Fibroblast of gingiva (primary cell): ENCODE measurements around the gene SYT6.

Experiments used
- DNase-seq: peaks from one replicate; pipeline ENCODE4 v3.0.0-alpha.2; 2011; ENCODE audit warnings: low read depth

SYT6 gene, protein sequence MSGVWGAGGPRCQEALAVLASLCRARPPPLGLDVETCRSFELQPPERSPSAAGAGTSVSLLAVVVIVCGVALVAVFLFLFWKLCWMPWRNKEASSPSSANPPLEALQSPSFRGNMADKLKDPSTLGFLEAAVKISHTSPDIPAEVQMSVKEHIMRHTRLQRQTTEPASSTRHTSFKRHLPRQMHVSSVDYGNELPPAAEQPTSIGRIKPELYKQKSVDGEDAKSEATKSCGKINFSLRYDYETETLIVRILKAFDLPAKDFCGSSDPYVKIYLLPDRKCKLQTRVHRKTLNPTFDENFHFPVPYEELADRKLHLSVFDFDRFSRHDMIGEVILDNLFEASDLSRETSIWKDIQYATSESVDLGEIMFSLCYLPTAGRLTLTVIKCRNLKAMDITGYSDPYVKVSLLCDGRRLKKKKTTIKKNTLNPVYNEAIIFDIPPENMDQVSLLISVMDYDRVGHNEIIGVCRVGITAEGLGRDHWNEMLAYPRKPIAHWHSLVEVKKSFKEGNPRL

GRCh38 chr1:114153261-114154145 is at the start of gene SYT6:
Gene SYT6, minus strand, starts transcription at chr1:114153869. Its CDS starts 97 bp downstream, at chr1:114153772.
- no peak for DNase-seq

DNA sequence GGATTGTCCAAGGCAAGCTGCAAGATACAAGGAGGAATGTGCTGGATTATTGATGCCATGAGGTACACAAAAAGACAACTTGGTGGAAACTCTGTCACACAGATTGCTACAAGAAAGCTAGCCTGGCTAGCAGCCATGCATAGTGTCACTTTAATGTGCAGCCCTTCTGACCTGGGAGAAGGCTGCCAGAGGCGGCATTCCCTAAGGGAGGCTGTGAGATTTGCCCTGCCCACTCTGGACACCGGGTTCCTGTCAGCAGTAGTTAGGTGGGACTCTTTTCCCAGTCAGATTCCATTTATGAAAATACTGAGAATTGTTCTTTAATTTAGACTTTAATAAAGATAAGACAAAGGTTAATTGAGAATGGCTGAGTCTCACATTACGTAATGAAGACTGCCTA is 47.8 kb upstream of the SYT6 start:
- no peak for DNase-seq

DNA sequence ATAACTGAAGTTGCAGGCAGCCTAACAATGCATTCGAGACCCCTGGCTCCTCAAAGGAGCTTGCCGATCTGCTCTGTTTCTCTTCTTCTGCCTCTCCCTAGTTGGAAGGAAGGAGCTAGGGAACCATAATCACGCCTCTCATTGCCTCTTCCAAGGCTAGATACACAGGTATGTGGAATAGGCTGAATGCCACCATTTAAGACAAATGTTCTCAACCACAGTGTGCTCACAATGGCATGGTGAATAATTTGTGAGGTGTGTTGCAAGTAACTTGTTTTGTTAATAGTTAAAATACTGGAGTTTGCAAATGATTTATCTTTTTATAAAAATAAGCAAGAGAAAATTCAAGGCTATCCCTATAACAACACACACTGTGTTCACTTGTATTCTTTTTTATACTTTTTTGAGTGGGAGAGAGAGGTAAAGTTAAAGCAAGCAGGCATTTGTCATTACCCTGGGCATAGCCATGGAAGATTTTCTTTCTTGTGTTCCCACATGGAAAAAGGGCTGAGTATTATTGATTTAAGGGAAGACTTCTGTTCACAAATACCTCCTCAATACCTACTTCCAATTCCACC is 45.4 kb upstream of the SYT6 start:
- no peak for DNase-seq

DNA sequence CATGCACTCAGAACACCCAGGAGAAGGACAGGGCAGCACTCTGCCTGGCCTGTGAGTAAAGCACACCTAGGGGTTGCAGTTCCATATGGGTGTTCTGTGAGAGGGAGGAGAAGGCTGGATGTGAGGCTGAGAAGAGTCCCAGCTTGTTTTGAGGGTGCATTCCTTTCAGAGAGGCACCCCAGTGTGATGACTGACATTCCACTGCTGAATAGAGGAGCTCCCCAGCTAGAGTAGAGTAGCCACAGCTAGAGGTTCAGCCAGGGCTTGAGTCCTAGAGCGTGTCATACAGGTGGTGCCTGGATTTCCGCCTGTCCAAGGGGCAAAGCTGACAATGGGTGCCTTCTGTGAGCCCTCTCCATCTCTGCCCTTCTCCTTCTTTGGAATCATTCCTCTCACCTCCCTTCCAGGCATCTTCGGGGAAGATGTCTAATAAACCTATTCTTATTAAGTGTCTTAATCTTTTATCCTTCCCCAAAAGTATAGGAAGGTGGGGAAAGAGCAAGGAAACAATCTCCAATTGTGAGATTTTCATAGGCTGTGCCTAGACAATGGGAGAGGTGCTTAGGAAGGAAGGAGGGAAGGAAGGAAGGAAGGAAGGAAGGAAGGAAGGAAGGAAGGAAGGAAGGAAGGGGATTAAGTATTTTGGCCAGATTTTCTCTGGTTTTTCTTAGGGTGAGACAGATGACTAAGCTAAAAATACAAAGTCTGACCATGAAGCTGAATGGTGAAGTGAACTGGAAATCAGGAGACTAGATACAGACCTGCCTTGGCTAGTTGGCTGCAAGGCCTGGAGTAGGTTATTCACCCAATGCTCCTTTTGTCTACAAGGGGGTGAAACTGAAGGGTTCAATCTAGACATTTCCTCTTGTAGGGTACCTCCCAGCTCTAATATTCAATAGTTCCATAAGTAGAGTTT is 43.6 kb upstream of the SYT6 start:
- DNase-seq: no peak

- no peak for DNase-seq
Measured at GRCh38 chr1:114195819-114196218, 42.1 kb upstream of the SYT6 start.

- DNase-seq: no peak
Measured at GRCh38 chr1:114192328-114192727, 38.7 kb upstream of the SYT6 start.

DNA sequence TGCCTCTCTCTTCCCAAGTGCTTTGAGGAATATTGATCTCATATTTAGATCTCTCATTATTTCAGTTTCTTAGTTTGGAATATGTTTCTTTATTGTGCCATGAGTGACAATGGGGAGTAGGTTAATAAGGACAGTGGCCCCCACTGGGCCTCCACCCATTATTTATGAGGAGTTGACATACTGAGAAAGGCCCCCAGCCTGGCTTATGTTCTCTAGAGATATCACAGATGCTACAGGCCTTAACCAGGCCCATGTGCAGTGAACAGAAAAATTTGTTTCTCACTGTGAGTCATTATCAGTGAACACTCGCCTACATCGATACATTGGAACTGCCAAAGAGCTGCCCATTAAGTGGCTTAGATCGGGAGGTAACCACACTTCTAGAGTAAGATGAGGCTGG is 35.7 kb upstream of the SYT6 start:
- DNase-seq: no peak

GRCh38 chr1:114181356-114181755 is 27.7 kb upstream of the SYT6 start:
- DNase-seq: no peak

- no peak for DNase-seq
Measured at GRCh38 chr1:114180742-114181141, 27.1 kb upstream of the SYT6 start.

- no peak for DNase-seq
Measured at GRCh38 chr1:114178936-114179335, 25.3 kb upstream of the SYT6 start.

DNA sequence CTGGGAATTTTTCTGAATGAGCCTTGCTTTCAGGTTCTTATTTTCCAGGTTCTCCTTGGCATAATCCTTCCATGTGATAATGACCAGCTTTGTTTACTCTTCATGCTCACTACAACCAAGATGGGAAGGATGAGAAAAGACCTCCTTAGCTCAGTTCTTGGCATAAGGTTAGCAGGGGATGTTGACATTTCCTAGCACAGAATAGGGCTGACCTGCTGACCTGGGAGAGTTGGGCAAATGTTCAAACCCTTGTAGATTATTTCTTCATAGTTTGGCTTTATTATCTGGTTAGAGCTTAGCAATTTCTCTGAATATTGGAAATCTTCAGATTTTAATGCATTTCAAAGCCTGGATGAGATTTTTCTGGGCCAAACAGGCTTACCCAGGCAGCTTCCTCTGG is 23.6 kb upstream of the SYT6 start:
- no peak for DNase-seq

DNA sequence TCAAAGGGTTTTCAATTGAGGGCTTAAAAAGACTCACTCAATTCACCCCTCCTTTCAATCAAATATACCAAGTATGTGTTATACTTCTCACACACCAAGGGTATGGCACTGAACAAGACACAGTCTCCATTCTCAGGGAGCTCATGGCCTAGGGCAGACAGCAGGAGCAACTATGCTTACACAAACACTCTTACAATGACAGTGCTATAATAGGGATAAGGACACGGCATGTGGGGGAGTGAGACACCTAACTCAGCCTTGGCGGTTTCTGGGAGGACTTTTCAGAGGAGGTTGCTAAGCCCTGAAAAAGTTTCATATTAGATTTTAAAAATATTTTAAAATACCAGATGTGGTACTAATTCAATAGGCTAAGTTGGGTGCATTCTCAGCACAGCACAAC is 22.7 kb upstream of the SYT6 start:
- no peak for DNase-seq

DNA sequence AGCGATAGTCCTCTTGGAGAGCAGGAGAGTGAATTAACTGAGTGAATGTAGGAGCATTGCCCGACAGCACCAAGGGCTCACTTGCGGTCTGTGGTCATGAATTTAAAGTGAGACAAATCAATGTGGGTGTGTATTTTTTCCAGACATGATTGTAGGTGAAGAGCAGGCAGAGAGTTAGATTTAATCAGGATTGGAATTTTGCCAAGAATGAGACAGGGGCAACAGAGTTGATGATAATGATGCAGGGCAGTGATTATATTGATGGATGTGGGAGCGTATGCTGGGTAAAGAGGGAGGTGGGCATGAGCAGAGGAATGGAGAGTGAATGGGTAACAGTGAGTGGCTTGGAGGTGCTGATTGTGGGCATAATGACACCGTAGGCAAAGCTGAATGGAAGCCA is 20.0 kb upstream of the SYT6 start:
- no peak for DNase-seq

- no peak for DNase-seq
Measured at GRCh38 chr1:114169509-114169908, 15.8 kb upstream of the SYT6 start.

GRCh38 chr1:114167226-114167625 is 13.6 kb upstream of the SYT6 start:
- DNase-seq: no peak

DNA sequence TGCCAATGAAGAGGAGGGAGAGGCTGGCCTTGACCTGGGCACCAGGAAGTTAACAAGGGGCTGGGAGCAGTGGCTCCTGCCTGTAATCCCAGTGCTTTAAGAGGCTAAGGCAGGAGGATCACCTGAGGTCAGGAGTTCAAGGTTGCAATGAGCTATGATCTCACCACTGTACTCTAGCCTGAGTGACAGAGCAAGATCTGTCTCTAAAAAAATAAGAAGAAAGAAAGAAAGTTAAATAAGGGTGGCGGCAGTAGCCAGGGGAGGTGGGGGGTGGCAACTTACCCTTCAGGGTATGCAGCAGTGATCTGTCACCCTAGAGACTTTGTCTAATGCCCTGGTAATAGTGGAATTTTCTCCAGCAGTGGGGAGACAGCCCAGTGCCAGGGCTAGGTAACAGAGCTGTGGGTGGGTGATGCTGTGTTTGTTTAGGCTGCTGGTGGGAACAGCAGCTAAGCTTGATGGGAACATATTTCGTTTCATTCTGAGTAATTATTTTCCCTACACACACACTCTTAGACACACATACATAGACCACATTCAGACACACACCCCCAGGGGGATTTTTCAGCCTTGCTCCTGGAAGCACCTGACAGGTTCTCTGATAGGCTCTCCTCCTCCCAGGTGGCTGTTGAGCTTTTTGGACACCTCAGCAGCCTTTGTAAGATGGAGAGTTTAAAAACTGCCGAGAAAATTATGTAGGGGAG is 11.3 kb upstream of the SYT6 start:
- no peak for DNase-seq

DNA sequence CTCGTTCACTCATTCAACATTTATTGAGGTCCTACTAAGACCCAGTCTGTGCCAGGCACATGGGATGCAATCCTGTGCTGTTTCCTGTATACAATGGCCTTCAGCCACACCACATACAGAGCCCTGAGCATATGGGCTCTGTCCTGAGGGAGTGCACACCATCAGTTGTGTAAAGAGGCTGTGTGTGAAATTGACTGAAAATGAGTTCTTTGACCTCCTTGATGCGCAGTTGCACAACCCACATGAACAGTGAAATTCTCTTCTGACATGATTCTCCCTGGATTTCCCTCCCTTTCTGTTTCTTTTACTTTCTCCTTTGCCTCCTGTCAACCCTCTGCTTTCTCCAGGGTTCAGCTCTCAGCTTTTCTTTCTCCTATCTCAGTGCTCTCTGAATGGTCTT is 6.3 kb upstream of the SYT6 start:
- no peak for DNase-seq

- no peak for DNase-seq
Measured at GRCh38 chr1:114157275-114157660, 3.6 kb upstream of the SYT6 start.

- DNase-seq: no peak
Measured at GRCh38 chr1:114156538-114157274, 3.0 kb upstream of the SYT6 start.

- no peak for DNase-seq
Measured at GRCh38 chr1:114155706-114156105, 2.0 kb upstream of the SYT6 start.
